ENCODE results near the gene KRTAP2-2.
"Not testable (repeated sequence)": the region's sequence is repeated elsewhere in the genome, so short reads cannot be mapped to it uniquely, and the experiment has no call there.

KRTAP2-2 gene, protein sequence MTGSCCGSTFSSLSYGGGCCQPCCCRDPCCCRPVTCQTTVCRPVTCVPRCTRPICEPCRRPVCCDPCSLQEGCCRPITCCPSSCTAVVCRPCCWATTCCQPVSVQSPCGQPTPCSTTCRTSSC

DNA sequence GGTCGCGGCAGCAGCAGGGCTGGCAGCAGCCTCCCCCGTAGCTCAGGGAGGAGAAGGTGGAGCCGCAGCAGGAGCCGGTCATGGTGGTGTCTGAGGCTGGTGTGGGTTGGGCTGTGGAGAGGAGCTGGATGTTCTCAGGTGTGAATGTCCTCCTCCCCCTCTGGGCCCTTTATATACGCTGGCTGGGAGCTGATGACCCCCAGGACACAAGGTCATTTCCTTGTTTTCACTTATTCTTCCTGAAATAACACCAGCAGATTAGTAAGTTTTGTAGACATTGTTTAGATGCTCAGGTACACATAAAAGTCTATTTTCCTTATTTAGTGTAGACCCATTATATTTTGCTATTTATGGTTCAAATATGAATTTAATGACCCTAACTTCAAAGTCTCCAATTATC, at the start of gene KRTAP2-2:
Gene KRTAP2-2 (minus strand): TSS at position 101 of the 400 bp plus-strand sequence. CDS start 19 bp downstream, at position 82.
- not testable (repeated sequence) for DNase-seq

DNA sequence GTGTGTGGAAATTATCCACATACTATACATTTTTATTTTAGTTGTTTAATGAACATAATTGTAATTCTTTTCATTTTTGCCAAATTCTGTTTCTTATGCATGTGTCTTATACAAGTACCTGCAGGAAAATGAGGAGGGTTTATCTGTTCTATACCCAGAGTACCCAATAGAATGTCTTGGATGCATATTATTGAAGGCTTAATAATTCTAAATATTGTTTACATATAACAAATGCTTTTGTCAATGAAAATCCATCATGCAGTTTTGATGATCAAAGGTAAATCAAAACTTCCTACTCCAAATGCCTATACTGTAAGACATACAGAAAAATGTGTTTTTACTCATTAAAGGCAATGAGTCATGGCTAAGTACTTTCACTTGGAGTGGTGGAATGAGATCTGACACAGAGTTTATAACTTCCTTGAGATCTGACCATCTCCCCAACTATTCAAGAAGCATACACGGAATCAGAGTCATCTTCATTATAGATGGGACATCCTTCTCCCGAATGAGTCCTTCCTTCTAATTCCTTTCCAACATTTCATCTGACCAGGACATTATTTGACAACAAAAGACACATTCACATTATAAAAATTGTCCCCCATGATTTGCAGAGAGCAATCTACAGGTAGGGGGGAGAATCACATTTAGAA, 49.5 kb upstream of the KRTAP2-2 start:
- DNase-seq: not testable (repeated sequence)

DNA sequence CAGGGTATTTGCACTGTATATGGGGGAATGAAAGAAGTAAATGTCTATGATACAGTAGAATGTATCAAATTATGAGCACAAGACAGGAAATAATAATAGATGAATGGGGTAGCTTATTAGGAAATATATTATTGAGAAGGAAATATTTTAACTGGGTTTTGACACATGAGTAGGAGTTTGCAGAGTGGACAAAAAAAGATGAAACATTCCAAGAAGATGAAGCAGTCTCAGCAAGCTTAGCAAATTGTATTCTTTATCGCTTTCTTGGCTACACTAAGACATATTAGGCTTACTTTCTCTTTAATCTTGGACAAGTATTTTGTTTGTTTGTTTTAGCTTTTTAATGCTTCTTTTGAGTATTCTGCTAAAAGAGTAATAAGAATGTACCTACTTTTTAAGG, 48.9 kb upstream of the KRTAP2-2 start:
- DNase-seq: no peak

DNA sequence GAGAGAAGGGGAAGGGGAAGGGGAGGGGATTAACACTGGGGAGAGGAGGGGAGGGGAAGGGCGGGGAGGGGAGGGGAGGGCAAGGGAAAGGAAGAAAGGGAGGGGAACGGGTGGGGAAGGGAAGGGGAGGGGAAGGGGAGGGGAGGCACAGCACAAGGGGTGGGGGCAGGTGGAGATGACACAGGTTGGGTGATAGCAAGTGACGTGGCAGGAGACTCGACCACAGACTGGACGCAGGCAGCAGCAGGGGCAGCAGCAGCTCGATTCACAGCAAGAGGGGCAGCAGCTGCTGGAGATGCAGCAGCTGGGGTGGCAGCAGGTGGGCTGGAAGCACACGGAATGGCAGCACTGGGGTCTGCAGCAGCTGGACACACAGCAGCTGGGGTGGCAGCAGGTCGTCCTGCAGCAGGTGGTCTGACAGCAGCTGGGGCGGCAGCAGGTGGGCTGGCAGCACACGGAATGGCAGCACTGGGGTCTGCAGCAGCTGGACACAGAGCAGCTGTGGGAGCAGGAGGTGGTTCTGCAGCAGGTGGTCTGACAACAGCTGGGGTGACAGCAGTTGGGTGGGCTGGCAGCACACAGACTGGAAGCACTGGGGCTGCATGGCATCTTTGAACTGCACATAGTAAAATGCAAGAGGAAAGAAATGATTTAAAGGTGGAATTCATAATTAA, 46.7 kb upstream of the KRTAP2-2 start, which contains the start of gene KRTAP4-16:
Gene KRTAP4-16 (minus strand): TSS at position 624 of the 674 bp plus-strand sequence. CDS start 0 bp downstream, at position 624.
- no peak for DNase-seq

DNA sequence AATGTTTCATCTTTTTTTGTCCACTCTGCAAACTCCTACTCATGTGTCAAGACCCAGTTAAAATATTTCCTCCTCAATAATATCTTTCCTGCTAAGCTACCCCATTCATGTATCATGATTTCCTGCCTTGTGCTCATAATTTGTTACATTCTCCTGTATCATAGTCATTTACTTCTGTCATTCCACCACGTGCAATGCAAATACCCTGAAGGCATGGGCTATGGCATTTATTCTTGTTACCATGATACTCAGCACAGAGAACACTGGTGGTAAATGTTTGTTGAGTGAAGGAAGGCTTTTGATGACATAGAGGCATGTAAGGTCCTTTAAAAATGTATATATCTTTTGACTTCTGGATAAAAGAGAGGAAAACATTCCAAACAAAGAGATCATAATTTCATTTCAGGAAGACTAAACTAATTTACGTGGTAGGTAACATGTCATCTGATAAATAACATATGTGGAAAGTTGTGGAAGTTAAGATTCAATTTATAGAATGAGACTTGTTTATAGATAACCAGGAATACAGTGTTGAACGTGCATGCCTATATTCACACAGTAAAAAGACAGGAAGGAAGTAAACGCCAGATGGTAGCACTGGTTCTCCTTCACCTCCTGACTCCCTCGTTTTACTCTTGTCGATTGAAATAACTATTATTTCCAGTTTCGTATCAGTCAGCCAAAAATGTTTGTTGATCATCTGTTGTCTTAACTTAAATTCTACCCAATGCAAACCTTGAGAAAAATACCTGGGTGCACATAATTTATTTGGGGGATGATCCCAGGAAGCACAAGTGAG, 44.9 kb upstream of the KRTAP2-2 start:
- DNase-seq: not testable (repeated sequence)

DNA sequence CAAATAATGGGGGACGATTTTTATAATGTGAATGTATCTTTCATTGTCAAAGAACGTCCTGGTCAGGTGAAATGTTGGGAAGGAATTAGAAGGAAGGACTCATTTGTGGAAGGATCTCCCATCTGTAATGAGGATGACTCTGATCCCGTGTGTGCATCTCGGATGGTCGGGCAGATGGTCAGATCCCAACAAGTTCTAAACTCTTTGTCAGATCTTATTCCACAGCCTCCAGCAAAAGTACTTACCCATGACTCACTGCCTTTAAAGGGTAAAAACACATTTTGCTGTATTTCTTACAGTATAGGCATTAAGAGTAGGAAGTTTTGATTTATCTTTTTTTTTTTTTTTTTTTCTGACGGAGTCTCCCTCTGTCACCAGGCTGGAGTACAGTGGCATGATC, 43.5 kb upstream of the KRTAP2-2 start:
- no peak for DNase-seq

DNA sequence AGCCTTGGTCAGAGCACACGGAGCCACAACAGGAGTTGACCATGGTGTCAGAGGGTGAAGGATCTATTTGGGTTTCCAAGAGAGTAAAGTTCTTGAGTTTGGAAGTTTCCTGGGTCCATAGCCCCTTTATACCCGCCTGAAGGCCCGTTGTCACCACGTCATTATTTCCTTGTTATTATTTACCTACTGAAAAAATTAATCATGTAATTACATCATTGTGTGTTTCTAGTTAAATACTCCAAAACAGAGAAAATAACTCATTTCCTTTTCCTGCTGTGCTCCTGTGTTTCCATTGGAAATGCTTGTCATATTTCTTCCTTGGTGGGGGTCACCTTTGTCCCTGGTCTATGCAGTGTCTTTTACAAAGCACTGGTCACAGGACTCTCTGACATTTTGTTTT, 43.0 kb upstream of the KRTAP2-2 start, which contains the start of gene KRTAP4-8:
Gene KRTAP4-8 (minus strand): TSS at position 101 of the 400 bp plus-strand sequence. CDS start 58 bp downstream, at position 43.
- DNase-seq: no peak

DNA sequence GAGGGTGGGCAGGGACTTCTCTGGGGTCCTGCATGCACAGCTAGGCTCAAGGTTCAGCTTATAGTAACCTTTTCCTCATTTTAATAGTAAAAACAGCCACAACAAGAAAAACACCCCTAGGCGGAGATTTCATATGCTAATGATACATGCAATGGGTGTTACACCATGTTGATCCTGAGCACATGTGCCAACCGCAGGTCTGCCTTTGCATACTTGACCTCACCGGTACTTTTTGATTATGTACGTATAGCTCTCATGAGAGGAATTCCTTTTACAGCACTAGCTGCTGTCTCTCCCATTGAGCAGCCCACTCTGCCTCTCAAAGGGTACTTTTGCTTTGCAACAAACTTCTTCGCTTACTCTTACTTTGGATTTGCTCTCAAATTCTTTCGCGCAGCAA, 41.0 kb upstream of the KRTAP2-2 start:
- no peak for DNase-seq

DNA sequence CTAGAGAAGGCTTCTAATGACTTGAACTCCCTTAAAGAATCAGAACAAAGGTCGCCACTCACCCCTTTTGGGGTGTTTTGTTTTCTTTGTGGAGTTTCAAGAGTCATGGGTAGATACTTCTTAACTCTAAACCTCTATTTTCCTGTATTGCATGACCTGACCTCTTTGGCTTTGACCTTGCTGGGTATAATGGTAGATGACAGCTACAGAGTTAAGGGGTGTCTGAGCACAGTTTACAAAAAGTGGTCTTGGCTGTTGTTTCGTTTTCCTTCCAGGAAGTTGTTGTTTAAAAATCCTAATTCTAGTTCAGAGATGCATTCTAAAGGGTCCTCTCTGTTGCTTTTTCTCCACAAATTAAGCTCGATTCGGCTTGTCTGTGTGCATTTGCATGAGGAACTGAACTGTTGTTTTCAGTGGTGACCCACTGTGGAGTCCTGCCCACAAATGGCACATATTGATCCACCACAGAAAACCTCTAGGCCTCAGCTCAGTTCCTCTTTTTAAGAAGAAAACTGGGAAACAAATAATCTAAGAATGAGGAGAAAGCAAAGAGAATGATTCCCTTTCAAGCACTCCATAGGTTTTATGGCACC, 33.8 kb upstream of the KRTAP2-2 start:
- DNase-seq: not testable (repeated sequence)

DNA sequence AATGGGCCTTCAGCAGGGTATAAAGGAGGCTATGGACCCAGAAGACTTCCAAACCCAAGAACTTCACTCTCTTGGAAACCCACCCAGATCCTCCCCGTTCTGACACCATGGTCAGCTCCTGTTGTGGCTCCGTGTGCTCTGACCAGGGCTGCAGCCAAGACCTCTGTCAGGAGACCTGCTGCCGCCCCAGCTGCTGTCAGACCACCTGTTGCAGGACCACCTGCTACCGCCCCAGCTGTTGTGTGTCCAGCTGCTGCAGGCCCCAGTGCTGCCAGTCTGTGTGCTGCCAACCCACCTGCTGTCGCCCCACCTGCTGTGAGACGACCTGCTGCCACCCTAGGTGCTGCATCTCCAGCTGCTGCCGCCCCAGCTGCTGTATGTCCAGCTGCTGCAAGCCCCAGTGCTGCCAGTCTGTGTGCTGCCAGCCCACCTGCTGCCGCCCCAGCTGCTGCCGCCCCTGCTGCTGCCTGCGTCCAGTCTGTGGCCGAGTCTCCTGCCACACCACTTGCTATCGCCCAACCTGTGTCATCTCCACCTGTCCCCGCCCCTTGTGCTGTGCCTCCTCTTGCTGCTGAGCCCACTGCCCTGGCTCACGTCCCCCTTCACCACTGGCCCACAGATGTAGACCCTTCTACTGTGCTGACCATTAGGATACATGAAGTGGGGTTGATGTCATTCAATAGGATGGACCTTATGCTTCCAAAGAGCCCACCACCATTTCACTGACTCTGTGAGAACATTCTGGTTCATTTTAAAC, 29.2 kb upstream of the KRTAP2-2 start, which contains the start of gene KRTAP4-7:
Gene KRTAP4-7 (plus strand): TSS at position 51 of the 757 bp plus-strand sequence. CDS start 57 bp downstream, at position 108.
- not testable (repeated sequence) for DNase-seq

DNA sequence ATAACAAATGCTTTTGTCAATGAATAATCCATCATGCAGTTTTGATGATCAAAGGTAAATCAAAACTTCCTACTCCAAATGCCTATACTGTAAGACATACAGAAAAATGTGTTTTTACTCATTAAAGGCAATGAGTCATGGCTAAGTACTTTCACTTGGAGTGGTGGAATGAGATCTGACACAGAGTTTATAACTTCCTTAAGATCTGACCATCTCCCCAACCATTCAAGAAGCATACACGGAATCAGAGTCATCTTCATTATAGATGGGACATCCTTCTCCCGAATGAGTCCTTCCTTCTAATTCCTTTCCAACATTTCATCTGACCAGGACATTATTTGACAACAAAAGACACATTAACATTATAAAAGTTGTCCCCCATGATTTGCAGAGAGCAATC, 28.4 kb upstream of the KRTAP2-2 start:
- not testable (repeated sequence) for DNase-seq

DNA sequence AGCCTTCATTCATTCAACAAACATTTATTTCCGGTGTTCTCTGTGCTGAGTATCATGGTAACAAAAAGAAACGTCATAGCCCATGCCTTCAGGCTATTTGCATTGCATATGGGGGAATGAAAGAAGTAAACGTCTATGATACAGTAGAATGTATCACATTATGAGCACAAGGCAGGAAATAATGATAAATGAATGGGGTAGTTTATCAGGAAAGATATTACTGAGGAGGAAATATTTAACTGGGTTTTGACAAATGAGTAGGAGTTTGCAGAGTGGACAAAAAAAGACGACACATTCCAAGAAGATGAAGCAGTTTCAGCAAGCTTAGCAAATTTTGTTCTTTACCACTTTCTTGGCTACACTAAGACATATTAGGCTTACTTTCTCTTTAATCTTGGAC, 27.6 kb upstream of the KRTAP2-2 start:
- no peak for DNase-seq

DNA sequence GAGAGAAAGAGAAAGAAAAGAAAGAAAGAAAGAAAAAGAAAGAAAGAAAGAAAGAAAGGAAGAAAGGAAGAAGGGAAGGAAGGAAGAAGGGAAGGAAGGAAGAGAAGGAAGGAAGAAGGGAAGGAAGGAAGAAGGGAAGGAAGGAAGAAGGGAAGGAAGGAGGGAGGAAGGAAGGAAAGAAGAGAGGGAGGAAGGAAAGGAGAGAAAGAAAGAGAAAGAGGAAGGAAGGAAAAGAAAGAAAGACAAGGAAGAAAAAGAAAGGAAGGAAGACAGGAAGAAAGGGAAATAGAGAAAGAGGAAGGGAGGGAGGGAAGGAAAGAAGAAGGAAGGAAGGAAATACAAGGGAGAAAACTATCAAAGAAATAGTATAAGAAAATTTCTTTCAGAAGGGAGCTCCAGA, 21.8 kb upstream of the KRTAP2-2 start:
- no peak for DNase-seq

DNA sequence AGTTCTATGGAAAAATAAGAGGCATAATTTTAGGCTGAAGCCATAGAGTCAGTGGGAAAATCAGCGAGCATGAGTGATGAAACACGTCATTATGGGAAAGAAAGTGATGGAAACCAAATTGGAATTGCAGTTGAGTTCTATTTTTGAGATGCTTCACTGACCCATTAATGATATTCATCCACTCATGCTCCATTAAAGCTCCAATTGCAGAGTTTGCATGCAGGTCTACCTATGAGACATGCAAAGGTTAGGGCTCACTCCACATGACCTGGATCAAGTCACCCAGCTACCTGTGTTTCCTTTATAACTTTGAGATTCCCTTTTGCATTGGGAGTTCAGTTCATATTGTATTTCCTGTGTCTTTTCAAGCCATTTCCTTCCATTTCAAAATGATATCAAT, 18.6 kb upstream of the KRTAP2-2 start:
- DNase-seq: no peak

DNA sequence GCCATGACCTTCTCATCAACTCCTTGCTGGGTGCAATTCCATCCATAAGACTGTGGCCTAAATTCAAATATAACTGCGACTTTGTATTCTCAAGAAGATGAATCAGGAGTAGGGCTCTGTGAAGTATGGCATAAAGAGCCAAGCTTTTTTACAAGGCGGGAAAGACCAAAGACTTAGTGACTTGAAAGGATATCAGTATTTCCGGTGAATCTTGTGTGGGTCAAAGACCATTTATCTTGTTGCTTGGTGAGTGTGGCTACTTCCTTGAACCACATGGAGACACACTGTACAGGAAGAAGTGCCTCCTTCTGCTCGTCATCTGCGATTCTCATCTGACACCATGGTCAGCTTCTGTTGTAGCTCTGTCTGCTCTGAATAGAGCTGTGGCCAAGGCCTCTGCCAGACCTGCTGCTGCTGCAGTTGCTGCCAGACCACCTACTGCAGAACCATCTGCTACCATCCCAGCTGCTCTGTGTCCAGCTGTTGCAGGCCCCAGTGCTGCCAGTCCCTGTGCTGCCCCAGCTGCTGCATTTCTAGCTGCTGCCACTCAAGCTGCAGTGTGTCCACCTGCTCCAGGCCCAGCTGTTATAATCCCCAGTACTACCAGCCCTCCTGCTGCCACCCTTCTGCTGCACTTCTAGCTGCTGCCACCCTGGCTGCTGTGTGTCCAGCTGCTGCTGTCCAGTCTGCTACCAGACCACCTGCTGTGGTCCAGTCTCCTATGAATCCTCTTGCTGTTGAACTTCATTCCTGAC, 16.8 kb upstream of the KRTAP2-2 start:
- DNase-seq: no peak

DNA sequence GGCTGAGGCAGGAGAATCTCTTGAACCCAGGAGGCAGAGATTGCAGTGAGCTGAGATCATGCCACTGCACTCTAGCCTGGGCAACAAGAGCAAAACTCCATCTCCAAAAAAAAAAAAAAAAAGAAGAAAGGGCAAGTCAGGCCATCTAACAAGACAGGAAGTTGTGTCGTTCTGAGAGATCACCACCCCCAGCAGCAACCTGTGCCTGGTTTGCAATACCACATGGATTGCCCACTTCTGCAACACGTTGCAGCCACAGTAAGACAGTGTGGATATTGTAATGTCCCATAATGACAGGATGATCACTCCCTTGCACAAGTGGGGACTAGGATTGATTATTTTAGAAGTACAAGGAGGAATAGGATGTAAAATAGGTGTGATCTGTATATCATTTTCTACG, 14.0 kb upstream of the KRTAP2-2 start:
- no peak for DNase-seq

DNA sequence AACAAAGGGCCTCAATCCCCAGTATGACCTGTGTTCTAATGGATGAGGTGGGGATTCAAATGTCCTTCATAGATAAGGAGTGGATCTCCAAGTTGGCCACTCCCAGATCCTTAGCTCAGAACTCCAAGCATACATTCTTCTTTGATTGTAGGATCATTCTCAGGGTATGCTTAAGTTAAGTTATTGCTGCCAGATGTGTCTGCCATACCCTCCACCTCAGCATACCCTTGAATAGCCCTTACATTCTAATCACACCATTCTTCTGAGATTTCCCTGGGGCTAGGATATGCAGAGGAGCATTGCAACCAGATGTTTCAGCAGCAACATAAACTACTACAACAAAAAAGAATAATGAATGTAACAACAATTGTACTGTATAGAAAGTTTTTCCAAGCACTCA, 12.3 kb upstream of the KRTAP2-2 start:
- no peak for DNase-seq

DNA sequence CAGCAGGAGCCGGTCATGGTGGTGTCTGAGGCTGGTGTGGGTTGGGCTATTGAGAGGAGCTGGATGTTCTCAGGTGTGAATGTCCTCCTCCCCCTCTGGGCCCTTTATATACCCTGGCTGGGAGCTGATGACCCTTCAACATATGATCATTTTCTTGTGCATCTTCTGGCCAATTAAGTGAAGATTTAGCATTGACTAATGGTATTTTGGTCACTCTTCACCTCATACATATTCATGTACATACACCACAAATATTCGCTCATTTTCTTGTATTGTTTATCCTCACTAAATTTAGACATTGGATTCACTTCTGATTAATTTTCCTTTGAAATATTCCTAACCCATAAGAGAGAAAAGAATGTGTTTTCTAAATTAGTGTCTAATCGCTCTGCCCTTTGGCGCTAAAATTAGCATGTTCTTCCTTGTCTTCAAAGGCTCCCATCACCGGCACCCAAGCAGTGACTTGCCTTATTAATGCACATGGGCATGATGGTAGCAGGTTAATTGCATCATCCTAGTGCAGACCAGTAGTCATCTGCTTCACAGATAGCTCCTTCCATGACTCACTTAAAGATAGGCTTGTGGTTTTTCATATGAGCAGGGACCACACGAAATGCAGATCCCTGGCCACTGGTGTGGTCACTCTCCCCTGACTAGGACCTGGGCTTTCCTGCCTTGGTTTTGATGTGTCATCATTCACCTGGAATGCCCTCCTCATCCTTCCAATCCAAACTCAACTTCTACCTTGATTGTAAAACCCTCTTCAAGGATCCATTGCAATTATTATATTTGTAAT, 11.0 kb upstream of the KRTAP2-2 start, which contains the start of gene KRTAP2-4:
Gene KRTAP2-4 (minus strand): TSS at position 51 of the 796 bp plus-strand sequence. CDS start 34 bp downstream, at position 17.
- no peak for DNase-seq

DNA sequence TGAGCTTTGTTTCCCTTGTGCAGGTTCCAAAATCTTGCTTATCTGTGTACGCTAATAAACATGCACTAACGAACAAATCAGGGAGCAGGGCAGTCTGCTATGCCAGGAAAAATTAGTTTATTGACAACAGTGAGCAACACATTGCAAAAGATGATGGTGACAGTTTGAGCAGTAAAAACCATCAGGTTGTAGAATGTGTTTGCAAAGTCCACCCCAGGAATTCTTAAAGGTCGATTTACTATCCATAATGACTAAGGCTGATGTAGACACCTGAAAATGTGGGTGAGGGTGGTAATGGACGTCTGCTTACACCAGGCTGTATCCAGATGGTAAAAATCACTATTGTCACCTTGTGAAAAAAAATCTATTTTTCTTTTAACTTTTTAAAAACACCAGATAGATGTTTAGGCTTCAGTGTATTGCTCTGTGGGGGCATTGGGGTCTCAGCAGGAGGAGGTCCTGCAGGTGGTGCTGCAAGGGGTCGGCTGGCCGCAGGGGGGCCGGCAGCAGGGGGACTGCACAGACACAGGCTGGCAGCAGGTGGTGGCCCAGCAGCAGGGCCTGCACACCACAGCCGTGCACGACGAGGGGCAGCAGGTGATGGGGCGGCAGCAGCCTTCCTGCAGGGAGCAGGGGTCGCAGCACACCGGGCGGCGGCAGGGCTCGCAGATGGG, 10.1 kb upstream of the KRTAP2-2 start:
- DNase-seq: not testable (repeated sequence)
